ENCODE measurements around the gene CDC7. TPM values are rescaled to one million over a fixed set of nuclear protein-coding genes. Genes with fewer than 3 reads are reported as not detected.

The CDC7 gene
- total RNA-seq, 2 experiments from 2014 or later, result 35.8 to 54.5 TPM

DNA sequence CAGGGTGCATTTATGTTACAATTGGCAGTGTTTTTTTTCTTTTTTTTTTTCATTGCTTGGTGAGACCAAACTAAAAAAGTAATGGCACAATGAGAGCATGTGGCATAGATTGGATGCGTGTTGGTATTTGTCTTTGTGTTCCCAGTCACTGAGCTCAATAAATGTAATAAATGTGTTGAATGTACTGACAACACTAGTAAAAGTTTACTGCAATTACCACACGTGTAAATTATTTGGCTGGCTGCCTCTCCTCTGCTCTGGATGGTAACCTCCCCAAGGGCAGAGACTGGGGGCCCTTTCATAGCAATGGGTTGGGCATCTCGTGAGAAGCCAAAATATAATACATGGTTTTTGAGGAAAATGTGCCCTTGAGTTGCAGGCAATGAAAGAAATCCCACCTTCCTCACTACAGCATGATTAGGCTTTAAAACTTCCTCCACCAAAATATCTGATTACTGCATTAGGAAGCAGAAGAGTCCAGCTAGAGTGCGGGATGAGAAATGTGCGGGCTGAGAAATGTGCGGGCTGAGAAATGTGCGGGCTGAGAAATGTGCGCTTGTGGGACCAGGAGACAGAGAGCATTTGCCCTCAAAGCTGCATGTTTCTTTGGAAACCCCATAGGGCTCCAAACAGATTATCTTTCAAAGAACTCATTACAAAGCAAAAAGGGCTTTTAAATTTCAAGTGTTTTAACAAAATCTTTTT, 58.5 kb downstream of the CDC7 start:
- H3K9me3 ChIP-seq (ENCODE audit: low read length), result no peaks in the 10 kb centered on the region
- no peaks in the 10 kb centered on the region for H3K4me1 ChIP-seq (ENCODE audit: insufficient read depth, low read length, poor library complexity, severe bottlenecking)
- TF ChIP-seq, protein P1, sequence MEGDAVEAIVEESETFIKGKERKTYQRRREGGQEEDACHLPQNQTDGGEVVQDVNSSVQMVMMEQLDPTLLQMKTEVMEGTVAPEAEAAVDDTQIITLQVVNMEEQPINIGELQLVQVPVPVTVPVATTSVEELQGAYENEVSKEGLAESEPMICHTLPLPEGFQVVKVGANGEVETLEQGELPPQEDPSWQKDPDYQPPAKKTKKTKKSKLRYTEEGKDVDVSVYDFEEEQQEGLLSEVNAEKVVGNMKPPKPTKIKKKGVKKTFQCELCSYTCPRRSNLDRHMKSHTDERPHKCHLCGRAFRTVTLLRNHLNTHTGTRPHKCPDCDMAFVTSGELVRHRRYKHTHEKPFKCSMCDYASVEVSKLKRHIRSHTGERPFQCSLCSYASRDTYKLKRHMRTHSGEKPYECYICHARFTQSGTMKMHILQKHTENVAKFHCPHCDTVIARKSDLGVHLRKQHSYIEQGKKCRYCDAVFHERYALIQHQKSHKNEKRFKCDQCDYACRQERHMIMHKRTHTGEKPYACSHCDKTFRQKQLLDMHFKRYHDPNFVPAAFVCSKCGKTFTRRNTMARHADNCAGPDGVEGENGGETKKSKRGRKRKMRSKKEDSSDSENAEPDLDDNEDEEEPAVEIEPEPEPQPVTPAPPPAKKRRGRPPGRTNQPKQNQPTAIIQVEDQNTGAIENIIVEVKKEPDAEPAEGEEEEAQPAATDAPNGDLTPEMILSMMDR (conservative IDR thresholded peaks at IDR 0.05; ENCODE audit: low read length), result no peak
- TF ChIP-seq EZH2phosphoT487 (IDR thresholded peaks at IDR 0.05; ENCODE audit: borderline replicate concordance, low read depth, low read length), result no peak
- intact Hi-C loops (cut with micrococcal nuclease; ENCODE audit: unreplicated experiment), result no loop called here
- H3K9me2 ChIP-seq (ENCODE audit: insufficient read depth, low read length), result no peaks in the 10 kb centered on the region
- H3K4me3 ChIP-seq (ENCODE audit: low read depth, low read length, poor library complexity, severe bottlenecking), result no peak overlapping the region
- POLR2A ChIA-PET, result no interaction called here
- no peaks in the 10 kb centered on the region for H3K36me3 ChIP-seq (ENCODE audit: insufficient read depth, low read length)
- CTCF ChIA-PET (ENCODE audit: unreplicated experiment), result no interaction called here
- no peak overlapping the region for H3K4me2 ChIP-seq (ENCODE audit: low read length)
- H4K20me1 ChIP-seq (ENCODE audit: insufficient read depth, low read length), result no peaks in the 10 kb centered on the region
- H3K27ac ChIP-seq (ENCODE audit: low read depth, low read length, poor library complexity, severe bottlenecking), result no peak overlapping the region
- no peak for DNase-seq (ENCODE audit: low spot score)
- BruUV-seq (replicated peaks), result no TSS peak
- H3K79me2 ChIP-seq (ENCODE audit: insufficient read depth, low read depth, low read length), result no peaks in the 10 kb centered on the region
- H2AFZ ChIP-seq (ENCODE audit: low read length), result no peak overlapping the region

GRCh38 chr1:91559838-91560565, 59.4 kb downstream of the CDC7 start:
- Histone ChIP-seq H2AFZ (ENCODE audit: low read length) (no peak overlapping the region), H3K4me3 (ENCODE audit: low read depth, low read length, poor library complexity, severe bottlenecking) (no peak overlapping the region), H3K9me2 (ENCODE audit: insufficient read depth, low read length) (no peaks in the 10 kb centered on the region), H3K9me3 (ENCODE audit: low read length) (no peaks in the 10 kb centered on the region), H3K4me2 (ENCODE audit: low read length) (no peak overlapping the region), H3K27ac (ENCODE audit: low read depth, low read length, poor library complexity, severe bottlenecking) (no peak overlapping the region), H3K4me1 (ENCODE audit: insufficient read depth, low read length, poor library complexity, severe bottlenecking) (no peaks in the 10 kb centered on the region), H4K20me1 (ENCODE audit: insufficient read depth, low read length) (no peaks in the 10 kb centered on the region), H3K79me2 (ENCODE audit: insufficient read depth, low read depth, low read length) (no peaks in the 10 kb centered on the region), H3K36me3 (ENCODE audit: insufficient read depth, low read length) (no peaks in the 10 kb centered on the region)
- POLR2A ChIA-PET, result interaction anchor here (0.5 kb wide), 1 partner anchor 130 kb away, joined by 3 read pairs; no protein-coding TSS in a partner anchor
- intact Hi-C loops (cut with micrococcal nuclease; ENCODE audit: unreplicated experiment), result no loop called here
- TF ChIP-seq, protein P1 (conservative IDR thresholded peaks at IDR 0.05; ENCODE audit: low read length), result no peak
- TF ChIP-seq EZH2phosphoT487 (IDR thresholded peaks at IDR 0.05; ENCODE audit: borderline replicate concordance, low read depth, low read length), result no peak
- no peak for DNase-seq (ENCODE audit: low spot score)
- CTCF ChIA-PET (ENCODE audit: unreplicated experiment), result no interaction called here
- no TSS peak for BruUV-seq (replicated peaks)

Data from OCI-LY7 (cell line).